Measurements from ENCODE around the gene ACOD1.
"Not testable (repeated sequence)": the region's sequence is repeated elsewhere in the genome, so short reads cannot be mapped to it uniquely, and the experiment has no call there.

ACOD1 gene

GRCh38 chr13:76948149-76948548 lies at the start of gene ACOD1:
Gene ACOD1 (plus strand): TSS chr13:76948511. CDS start chr13:76948559, 48 bp downstream.
- no peak for DNase-seq

- not testable (repeated sequence) for DNase-seq
Observed at GRCh38 chr13:76899066-76899465, 49.2 kb upstream of the ACOD1 start.

- DNase-seq: peak; percentile 76
Observed at GRCh38 chr13:76903544-76904162, 44.7 kb upstream of the ACOD1 start.

GRCh38 chr13:76904507-76904906 lies 43.8 kb upstream of the ACOD1 start:
- DNase-seq: no peak

- DNase-seq: no peak
Observed at GRCh38 chr13:76912476-76912875, 35.8 kb upstream of the ACOD1 start.

GRCh38 chr13:76913898-76914297 lies 34.4 kb upstream of the ACOD1 start:
- no peak for DNase-seq

GRCh38 chr13:76917095-76917494 lies 31.2 kb upstream of the ACOD1 start:
- DNase-seq: no peak

- not testable (repeated sequence) for DNase-seq
Observed at GRCh38 chr13:76917755-76918481, 30.4 kb upstream of the ACOD1 start.

- DNase-seq: no peak
Observed at GRCh38 chr13:76921516-76921915, 26.8 kb upstream of the ACOD1 start.

- DNase-seq: no peak
Observed at GRCh38 chr13:76925115-76925514, 23.2 kb upstream of the ACOD1 start.

GRCh38 chr13:76927955-76928354 lies 20.4 kb upstream of the ACOD1 start:
- no peak for DNase-seq

- DNase-seq: no peak
Observed at GRCh38 chr13:76928456-76928855, 19.9 kb upstream of the ACOD1 start.

- no peak for DNase-seq
Observed at GRCh38 chr13:76929320-76929719, 19.0 kb upstream of the ACOD1 start.

GRCh38 chr13:76929851-76930374 lies 18.4 kb upstream of the ACOD1 start:
- no peak for DNase-seq

- no peak for DNase-seq
Observed at GRCh38 chr13:76932076-76932475, 16.2 kb upstream of the ACOD1 start.

GRCh38 chr13:76934671-76935070 lies 13.6 kb upstream of the ACOD1 start:
- no peak for DNase-seq

- no peak for DNase-seq
Observed at GRCh38 chr13:76936763-76937162, 11.5 kb upstream of the ACOD1 start.

GRCh38 chr13:76937281-76937820 lies 11.0 kb upstream of the ACOD1 start:
- DNase-seq: no peak

- DNase-seq: no peak
Observed at GRCh38 chr13:76939215-76939614, 9.1 kb upstream of the ACOD1 start.

- no peak for DNase-seq
Observed at GRCh38 chr13:76942363-76942762, 5.9 kb upstream of the ACOD1 start.

GRCh38 chr13:76943646-76944045 lies 4.7 kb upstream of the ACOD1 start:
- DNase-seq: no peak

- DNase-seq: no peak
Observed at GRCh38 chr13:76944456-76944855, 3.9 kb upstream of the ACOD1 start.

GRCh38 chr13:76950101-76950500 lies 1.8 kb downstream of the ACOD1 start:
- DNase-seq: no peak

GRCh38 chr13:76953968-76954367 lies 5.7 kb downstream of the ACOD1 start:
- DNase-seq: no peak

Data from activated CD4-positive, alpha-beta T cell treated with anti-CD3 and anti-CD28 coated beads for 48 hours (primary cell).